Measurements from ENCODE around the gene RBM10. TPM values are rescaled to one million over a fixed set of nuclear protein-coding genes. Genes with fewer than 3 reads are reported as not detected.

RBM10 gene
- total and polyA plus RNA-seq, 9 of the 15 experiments (the other 6 are each of a cell fraction or from before 2014, with no cell fraction given): 1.1 to 61.7 (median 31.5) TPM

DNA sequence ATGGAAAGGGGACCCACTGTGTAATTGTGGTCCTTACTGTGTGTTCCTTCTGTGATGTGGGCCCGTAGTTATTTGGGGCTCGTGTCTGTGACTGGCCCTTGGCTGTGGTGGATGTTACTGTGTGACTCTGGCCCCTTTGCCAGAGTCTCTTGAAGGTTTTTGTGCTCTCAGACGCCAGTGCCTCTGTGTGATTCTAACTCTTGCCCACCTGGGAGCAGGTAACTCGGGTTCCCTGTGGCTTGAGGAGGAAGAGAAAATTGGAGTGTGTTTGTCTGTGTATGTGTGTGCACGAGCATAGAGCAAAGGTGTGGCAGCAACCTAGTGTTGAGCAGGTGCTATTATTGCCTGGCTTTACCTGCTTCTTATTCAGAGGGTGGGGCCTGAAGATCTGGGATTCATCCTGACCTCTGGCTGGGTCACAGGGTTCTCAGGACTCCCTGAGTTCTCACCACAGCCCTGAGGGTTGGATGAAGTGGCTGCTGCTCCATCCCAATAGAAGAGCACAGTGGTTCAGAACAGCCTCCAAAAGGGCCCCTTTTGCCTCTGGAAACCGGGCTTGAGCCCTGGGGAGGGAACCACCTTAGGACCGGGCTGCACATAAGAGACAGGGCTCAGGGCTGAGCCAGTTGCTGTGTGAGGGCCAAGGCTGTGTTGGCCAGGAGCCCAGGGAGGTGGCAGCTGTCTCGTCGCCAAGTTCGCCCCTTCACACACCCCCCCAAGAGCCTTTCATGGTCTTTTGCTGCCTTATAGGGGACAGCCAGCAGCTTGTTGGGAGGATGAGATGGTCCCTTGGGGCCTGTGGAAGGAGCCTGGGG is 1.3 kb downstream of the RBM10 start:
- H3K9me1 ChIP-seq (ENCODE audit: control insufficient read depth, insufficient read depth, low read length): peaks cover 5% of the 10 kb centered on the region
- H3K27me3 ChIP-seq (ENCODE audit: control insufficient read depth in 2 of 2, insufficient read depth in 2 of 2, low read length in 2 of 2): no peaks in the 10 kb centered on the region
- H3K9ac ChIP-seq (ENCODE audit: insufficient read depth in 1 of 2, low read depth in 2 of 2, low read length in 2 of 2): peak overlapping the region; percentile 87 to 99
- ChIA-PET CTCF (ENCODE audit: low intra/inter-chr PET ratio) (no interaction called here), POLR2A (interaction anchor here (0.7 to 1.3 kb wide), 2 partner anchors 17 to 26 kb away, joined by 3 read pairs; no protein-coding TSS in a partner anchor)
- peaks cover 55% of the 10 kb centered on the region for H3K36me3 ChIP-seq (ENCODE audit: control insufficient read depth, insufficient read depth, low read length)
- peaks cover 8 to 16% of the 10 kb centered on the region in 2 experiments; a peak in 3 of 5 replicates for H3K4me1 ChIP-seq (replicated peaks in 1 of 2; ENCODE audit: control insufficient read depth in 2 of 2, insufficient read depth in 2 of 2, low read length in 2 of 2)
- DNase-seq (ENCODE audit: extremely low read depth in 1 of 4, low spot score in 3 of 4) (no peak), FAIRE-seq (no peak), ATAC-seq (no peak)
- H3K4me2 ChIP-seq (ENCODE audit: insufficient read depth, low read length): peak overlapping the region; percentile 96
- in situ Hi-C loops (cut with MboI): no loop called here
- WGBS (ENCODE audit: insufficient coverage, low coverage, missing lambda C conversion rate): 5% methylated on average over 5 of the region's 10 CpGs
- no peaks in the 10 kb centered on the region for H3K9me3 ChIP-seq (replicated peaks; ENCODE audit: control insufficient read depth, insufficient read depth, low read depth, low read length)
- H3K79me2 ChIP-seq (ENCODE audit: control insufficient read depth, insufficient read depth, low read length): peaks cover 85% of the 10 kb centered on the region
- intact Hi-C loops (cut with micrococcal nuclease): no loop called here
- no TSS peak for BruUV-seq (replicated peaks)
- peak; percentile 68 for TF ChIP-seq RBFOX2 (IDR thresholded peaks at IDR 0.05; ENCODE audit: low read depth, low read length)
- peak; percentile 56 for TF ChIP-seq POLR2G (IDR thresholded peaks at IDR 0.05; ENCODE audit: low read depth, low read length)
- no peak for TF ChIP-seq ZNF12 (CRISPR knock-in tag; IDR thresholded peaks at IDR 0.05)
- H2AFZ ChIP-seq (ENCODE audit: low read depth, low read length): no peak overlapping the region
- peak overlapping the region; percentile 91 for H3K4me3 ChIP-seq
- H3K27ac ChIP-seq (ENCODE audit: extremely low read depth, low read depth, low read length): peak overlapping the region; percentile 89
- peaks cover 9% of the 10 kb centered on the region for H4K20me1 ChIP-seq (replicated peaks; ENCODE audit: control insufficient read depth, insufficient read depth, low read length)
